Measurements from ENCODE around the gene COL4A4.
"Not testable (repeated sequence)": the region's sequence is repeated elsewhere in the genome, so short reads cannot be mapped to it uniquely, and the experiment has no call there.

COL4A4 gene

GRCh38 chr2:227163998-227164762 lies at the start of gene COL4A4, which contains the start of gene COL4A3:
COL4A4 (minus strand) TSS chr2:227164205; CDS start chr2:227147483, 16,722 bp downstream.
COL4A3 (plus strand) TSS chr2:227164624; CDS start chr2:227164727, 103 bp downstream.
- DNase-seq (ENCODE audit: low read depth in 2 of 2) = no peak

- no peak for DNase-seq (ENCODE audit: low read depth in 2 of 2)
Measured at GRCh38 chr2:227207573-227207972, 43.6 kb upstream of the COL4A4 start.

- no peak for DNase-seq (ENCODE audit: low read depth in 2 of 2)
Measured at GRCh38 chr2:227206406-227206805, 42.4 kb upstream of the COL4A4 start.

- no peak for DNase-seq (ENCODE audit: low read depth in 2 of 2)
Measured at GRCh38 chr2:227205701-227206100, 41.7 kb upstream of the COL4A4 start.

- DNase-seq (ENCODE audit: low read depth in 2 of 2) = no peak
Measured at GRCh38 chr2:227204452-227204851, 40.4 kb upstream of the COL4A4 start.

GRCh38 chr2:227201771-227202170 lies 37.8 kb upstream of the COL4A4 start:
- DNase-seq (ENCODE audit: low read depth in 2 of 2) = no peak

- DNase-seq (ENCODE audit: low read depth in 2 of 2) = no peak
Measured at GRCh38 chr2:227198866-227199265, 34.9 kb upstream of the COL4A4 start.

- DNase-seq (ENCODE audit: low read depth in 2 of 2) = no peak
Measured at GRCh38 chr2:227194219-227194618, 30.2 kb upstream of the COL4A4 start.

- DNase-seq (ENCODE audit: low read depth in 2 of 2) = no peak
Measured at GRCh38 chr2:227192491-227192890, 28.5 kb upstream of the COL4A4 start.

GRCh38 chr2:227191367-227191766 lies 27.4 kb upstream of the COL4A4 start:
- DNase-seq (ENCODE audit: low read depth in 2 of 2) = no peak

GRCh38 chr2:227188292-227188691 lies 24.3 kb upstream of the COL4A4 start:
- no peak for DNase-seq (ENCODE audit: low read depth in 2 of 2)

- DNase-seq (ENCODE audit: low read depth in 2 of 2) = no peak
Measured at GRCh38 chr2:227186751-227187150, 22.7 kb upstream of the COL4A4 start.

GRCh38 chr2:227185615-227186232 lies 21.7 kb upstream of the COL4A4 start:
- DNase-seq (ENCODE audit: low read depth in 2 of 2) = no peak

- DNase-seq (ENCODE audit: low read depth in 2 of 2) = no peak
Measured at GRCh38 chr2:227183657-227184367, 19.8 kb upstream of the COL4A4 start.

- DNase-seq (ENCODE audit: low read depth in 2 of 2) = no peak
Measured at GRCh38 chr2:227182765-227183164, 18.8 kb upstream of the COL4A4 start.

- DNase-seq (ENCODE audit: low read depth in 2 of 2) = no peak
Measured at GRCh38 chr2:227180770-227181169, 16.8 kb upstream of the COL4A4 start.

- DNase-seq (ENCODE audit: low read depth in 2 of 2) = no peak
Measured at GRCh38 chr2:227179988-227180685, 16.1 kb upstream of the COL4A4 start.

- DNase-seq (ENCODE audit: low read depth in 2 of 2) = no peak
Measured at GRCh38 chr2:227177592-227178336, 13.8 kb upstream of the COL4A4 start.

GRCh38 chr2:227171779-227172178 lies 7.8 kb upstream of the COL4A4 start:
- not testable (repeated sequence) for DNase-seq (ENCODE audit: low read depth in 2 of 2)

- no peak for DNase-seq (ENCODE audit: low read depth in 2 of 2)
Measured at GRCh38 chr2:227164763-227165291, 822 bp upstream of the COL4A4 start.

- DNase-seq (ENCODE audit: low read depth in 2 of 2) = no peak
Measured at GRCh38 chr2:227163485-227163997, 464 bp downstream of the COL4A4 start.

Data from stimulated activated CD8-positive, alpha-beta memory T cell treated with anti-CD3 and anti-CD28 coated beads, Interleukin-7, amount 100 ng/mL, for 1 hour (primary cell).